SH-SY5Y (cell line): ENCODE results near the gene CA10.

ENCODE experiments used
- GATA2 ChIP-seq: IDR thresholded peaks from 2 replicates; pipeline ENCODE4 v1.6.1; 2011; ENCODE audit warnings: mild to moderate bottlenecking, low read depth, low read length
- GATA3 ChIP-seq: IDR thresholded peaks from 2 replicates; pipeline ENCODE4 v1.6.1; 2011; ENCODE audit warnings: low read depth, mild to moderate bottlenecking, low read length, moderate library complexity

DNA sequence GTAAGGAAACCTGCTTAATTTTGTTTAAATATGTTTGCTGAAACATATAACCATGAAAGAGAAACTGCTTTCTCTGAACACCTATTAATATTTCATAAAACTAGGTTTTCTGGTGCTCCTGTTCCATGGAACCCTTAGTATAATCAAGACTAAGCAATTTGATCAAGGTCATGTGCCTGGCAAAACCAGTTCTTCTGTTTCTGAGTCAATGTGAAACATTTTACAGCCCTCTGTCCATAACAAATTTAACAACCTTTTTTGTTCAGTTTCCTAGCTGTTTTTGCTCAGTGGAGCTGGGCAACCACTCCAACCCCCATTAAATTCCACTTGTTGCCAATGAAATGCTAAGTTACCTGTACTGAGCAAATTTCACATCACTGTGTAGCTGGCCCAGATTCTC, 344.0 kb downstream of the CA10 start:
- TF ChIP-seq GATA3 (no peak), GATA2 (no peak)
